GM18526 (cell line): Measurements from ENCODE around the gene TTI1.

Experiments
- POLR2A ChIP-seq: IDR thresholded peaks from 3 replicates; pipeline ENCODE4 v1.6.1; 2011; ENCODE audit not compliant: insufficient read length; ENCODE audit errors: extremely low read depth

TTI1 gene

GRCh38 chr20:37943501-37944455 lies 89.5 kb downstream of the TTI1 start:
- no peak for TF ChIP-seq POLR2A

GRCh38 chr20:37943033-37943432 lies 90.2 kb downstream of the TTI1 start:
- TF ChIP-seq POLR2A, result no peak

- TF ChIP-seq POLR2A, result no peak
Measured at GRCh38 chr20:37941992-37942391, 91.3 kb downstream of the TTI1 start.

GRCh38 chr20:37941332-37941731 lies 91.9 kb downstream of the TTI1 start:
- TF ChIP-seq POLR2A, result no peak

GRCh38 chr20:37940858-37941257 lies 92.4 kb downstream of the TTI1 start:
- TF ChIP-seq POLR2A, result no peak

- TF ChIP-seq POLR2A, result no peak
Measured at GRCh38 chr20:37939701-37940560, 93.3 kb downstream of the TTI1 start.

- TF ChIP-seq POLR2A, result no peak
Measured at GRCh38 chr20:37938954-37939353, 94.3 kb downstream of the TTI1 start.

GRCh38 chr20:37938181-37938750 lies 95.0 kb downstream of the TTI1 start:
- no peak for TF ChIP-seq POLR2A

- no peak for TF ChIP-seq POLR2A
Measured at GRCh38 chr20:37937686-37938085, 95.6 kb downstream of the TTI1 start.

GRCh38 chr20:37936451-37936850 lies 96.8 kb downstream of the TTI1 start:
- no peak for TF ChIP-seq POLR2A

- no peak for TF ChIP-seq POLR2A
Measured at GRCh38 chr20:37936041-37936440, 97.2 kb downstream of the TTI1 start.

- no peak for TF ChIP-seq POLR2A
Measured at GRCh38 chr20:37935435-37935834, 97.8 kb downstream of the TTI1 start.

- TF ChIP-seq POLR2A, result no peak
Measured at GRCh38 chr20:37934634-37935375, 98.5 kb downstream of the TTI1 start.

- TF ChIP-seq POLR2A, result no peak
Measured at GRCh38 chr20:37933786-37934633, 99.2 kb downstream of the TTI1 start.
